Heart right ventricle (tissue), 16 donors: ENCODE results near the gene PRLR. TPM values are rescaled to one million over a fixed set of nuclear protein-coding genes. Genes with fewer than 3 reads are reported as not detected.

ENCODE experiments used
- ATAC-seq, 8 donors: fragments of 200-7000 bp; cut with Tn5 transposase; one replicate each; pipeline ENCODE4 v1.9.1; 2020; ENCODE audit warnings: mild to moderate bottlenecking in 8 of 8, moderate library complexity in 8 of 8, moderate number of reproducible peaks in 1 of 8
- DNase-seq, 2 donors: peaks; one replicate each; pipeline ENCODE4 v3.0.0-alpha.2; 2020
- H3K27ac ChIP-seq, 10 donors: fragments of 200-600 bp; sonication (generic) in 2 of 10; one replicate each; pipeline versions ENCODE4 v1.5.0 to v1.8.0; 2020 to 2022; ENCODE audit warnings: mild to moderate bottlenecking in 3 of 10
- H3K27me3 ChIP-seq, 7 donors: fragments of 200-600 bp; one replicate each; pipeline ENCODE4 v1.8.0; 2021 to 2022; ENCODE audit warnings: mild to moderate bottlenecking in 2 of 7
- H3K36me3 ChIP-seq, 9 donors: fragments of 200-600 bp; sonication (generic) in 1 of 9; one replicate each; pipeline versions ENCODE4 v1.5.0 to v1.8.0; 2020 to 2022; ENCODE audit warnings: mild to moderate bottlenecking in 2 of 9
- H3K4me1 ChIP-seq, 9 donors: fragments of 200-600 bp; sonication (generic) in 1 of 9; one replicate each; pipeline versions ENCODE4 v1.5.0 to v1.8.0; 2020 to 2022; ENCODE audit warnings: mild to moderate bottlenecking in 4 of 9
- H3K4me3 ChIP-seq, 10 donors: fragments of 200-600 bp; sonication (generic) in 2 of 10; one replicate each; pipeline versions ENCODE4 v1.5.0 to v1.8.0; 2020 to 2022; ENCODE audit warnings: mild to moderate bottlenecking in 7 of 10, moderate library complexity in 2 of 10
- H3K9me3 ChIP-seq, 11 donors: fragments of 200-600 bp in 10 of 11; sonication (generic) in 2 of 11; one replicate each; pipeline versions ENCODE4 v1.5.0 to v1.8.0; 2013 to 2022; ENCODE audit warnings: mild to moderate bottlenecking in 2 of 11, control low read depth in 1 of 11, moderate library complexity in 1 of 11
- WGBS, 2 donors: extraction: QIAGEN DNeasy Blood & Tissue Kit; methylation state at CpG; one replicate each; pipeline ENCODE4 v1.1.7; 2013; ENCODE audit warnings: inconsistent platforms in 1 of 2; 5-methylcytosine and 5-hydroxymethylcytosine counted together
- intact Hi-C, 10 donors: fragments of 100-400 bp; cut with DNase I; formaldehyde crosslinking; loops; one replicate each; pipeline versions ENCODE4 v1.11.1 to v1.14.2; 2022
- polyA plus RNA-seq, 2 donors: library from polyadenylated mRNA; stranded (reverse); fragments of 200-250 nt; gene quantifications; one replicate each; pipeline ENCODE4 v1.2.3, GENCODE V29; 2013
- total RNA-seq, 10 donors: library from RNA; stranded (reverse); fragmentation: NEBNext Ultra II Directional in 3 of 10; extraction: Animal tissue kit (Norgen Biotek cat#: 25700) in 3 of 10; gene quantifications; one replicate each; pipeline versions ENCODE4 v1.2.1 to v1.2.4, GENCODE V29; 2021 to 2023
- TF ChIP-seq, protein P1 (sequence below), 9 donors: fragments of 200-600 bp; sonication (generic) in 2 of 9; IDR thresholded peaks; one replicate each; pipeline versions ENCODE4 v1.5.0 to v1.8.0; 2021 to 2022; ENCODE audit warnings: antibody characterized with exemption in 9 of 9, mild to moderate bottlenecking in 5 of 9, moderate library complexity in 1 of 9
- donor health status: Arrhythmogenic right ventricular cardiomyopathy.
- donor health status: ischemic (EF 13 %, LVEDD 7.1; RV severe dilation, severe dysfunction).
- donor health status: healthy with polysubstance abuse.
- donor health status: DM: no; HTN: yes; CAD: no.
- donor health status: DM: no; HTN: no; CAD: no.
- donor health status: ischemic (EF 25% LVEDD 6.9; RV normal size, moderate dysfunction).
- donor health status: ischemic (EF 25% LVEDD 5.7; RV mildly dilated, moderate dysfunction).
- donor health status: healthy.
- donor health status: DM: yes; HTN: yes; CAD: no.
- donor health status: Ischemic cardiomyopathy.
- donor health status: ischemic (EF 35%, LVEDD 5.7; RV mildly dilated, moderate dysfunction).
- donor health status: nonischemic (EF 11% LVEDD 7.7; RV severe dilation, severe dysfunction).
- donor health status: DM: yes; HTN: yes; CAD: no.
- donor health status: PGD.
- donor health status: ischemic (EF 29% LVEDD 5.4; RV normal size, mild dysfunction).
- donor health status: nonischemic (EF 23%, LVEDD 6.1; RV moderate dilation, normal function).

PRLR gene
- total and polyA plus RNA-seq, 12 donors = 0.04 to 1.3 (median 0.47) TPM

DNA sequence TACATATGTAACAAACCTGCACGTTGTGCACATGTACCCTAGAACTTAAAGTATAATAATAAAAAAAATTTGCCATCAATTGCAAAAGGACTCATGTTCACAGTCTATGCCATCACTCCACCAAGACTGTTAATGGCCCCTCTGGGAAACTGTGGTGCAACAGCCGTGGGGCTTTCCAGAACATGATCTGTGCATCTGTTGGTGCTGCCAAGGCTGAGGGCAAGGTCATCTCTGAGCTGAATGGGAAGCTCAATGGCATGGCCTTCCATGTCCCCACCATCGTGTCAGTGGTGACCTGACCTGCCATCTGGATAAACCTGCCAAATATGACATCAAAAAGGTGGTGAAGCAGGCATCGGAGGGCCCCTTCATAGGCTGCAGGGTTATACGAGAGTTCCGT lies 149.2 kb downstream of the PRLR start:
- no peak overlapping the region for H3K27ac ChIP-seq
- no peak overlapping the region for H3K4me3 ChIP-seq
- WGBS, 2 donors = 89 to 91% methylated on average over 6 of the region's 6 CpGs
- no peaks in the 10 kb centered on the region for H3K4me1 ChIP-seq
- peaks cover 0 to 16% (median 0%) of the 10 kb centered on the region in 11 donors for H3K9me3 ChIP-seq
- no peaks in the 10 kb centered on the region for H3K27me3 ChIP-seq
- TF ChIP-seq, protein P1, sequence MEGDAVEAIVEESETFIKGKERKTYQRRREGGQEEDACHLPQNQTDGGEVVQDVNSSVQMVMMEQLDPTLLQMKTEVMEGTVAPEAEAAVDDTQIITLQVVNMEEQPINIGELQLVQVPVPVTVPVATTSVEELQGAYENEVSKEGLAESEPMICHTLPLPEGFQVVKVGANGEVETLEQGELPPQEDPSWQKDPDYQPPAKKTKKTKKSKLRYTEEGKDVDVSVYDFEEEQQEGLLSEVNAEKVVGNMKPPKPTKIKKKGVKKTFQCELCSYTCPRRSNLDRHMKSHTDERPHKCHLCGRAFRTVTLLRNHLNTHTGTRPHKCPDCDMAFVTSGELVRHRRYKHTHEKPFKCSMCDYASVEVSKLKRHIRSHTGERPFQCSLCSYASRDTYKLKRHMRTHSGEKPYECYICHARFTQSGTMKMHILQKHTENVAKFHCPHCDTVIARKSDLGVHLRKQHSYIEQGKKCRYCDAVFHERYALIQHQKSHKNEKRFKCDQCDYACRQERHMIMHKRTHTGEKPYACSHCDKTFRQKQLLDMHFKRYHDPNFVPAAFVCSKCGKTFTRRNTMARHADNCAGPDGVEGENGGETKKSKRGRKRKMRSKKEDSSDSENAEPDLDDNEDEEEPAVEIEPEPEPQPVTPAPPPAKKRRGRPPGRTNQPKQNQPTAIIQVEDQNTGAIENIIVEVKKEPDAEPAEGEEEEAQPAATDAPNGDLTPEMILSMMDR (IDR thresholded peaks at IDR 0.05) = no peak
- no peaks in the 10 kb centered on the region for H3K36me3 ChIP-seq
- DNase-seq (no peak), ATAC-seq (no peak)
- intact Hi-C loops = loop anchor here in 1 of 10 donors (10.0 kb wide), 1 partner anchor 844 kb away; no protein-coding TSS in a partner anchor

DNA sequence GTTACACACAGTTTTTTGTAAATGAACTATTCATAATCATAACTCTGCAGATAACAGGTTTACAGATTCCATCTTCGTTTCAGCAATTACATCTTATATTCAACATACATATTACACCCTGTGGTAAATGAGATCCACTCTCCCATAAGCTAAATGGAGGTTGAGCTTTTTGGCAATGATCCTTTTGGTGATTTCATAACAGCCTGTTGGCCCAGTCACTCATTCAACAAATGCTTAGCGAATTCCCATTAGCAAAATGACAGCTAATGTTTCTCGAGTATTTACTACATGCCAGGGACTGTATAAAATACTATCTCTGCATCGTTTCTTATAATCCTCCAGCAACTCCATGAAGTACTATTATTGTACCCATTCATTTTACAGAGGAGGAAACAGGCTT lies 157.1 kb downstream of the PRLR start:
- intact Hi-C loops = no loop called here
- DNase-seq (no peak), ATAC-seq (no peak)
- Histone ChIP-seq H3K4me1 (no peaks in the 10 kb centered on the region), H3K36me3 (no peaks in the 10 kb centered on the region), H3K4me3 (no peak overlapping the region), H3K27me3 (no peaks in the 10 kb centered on the region), H3K9me3 (peaks cover 0 to 19% (median 0%) of the 10 kb centered on the region in 11 donors), H3K27ac (no peak overlapping the region)
- TF ChIP-seq, protein P1 (IDR thresholded peaks at IDR 0.05) = no peak
- WGBS, 2 donors = 76 to 81% methylated on average over 4 of the region's 4 CpGs

DNA sequence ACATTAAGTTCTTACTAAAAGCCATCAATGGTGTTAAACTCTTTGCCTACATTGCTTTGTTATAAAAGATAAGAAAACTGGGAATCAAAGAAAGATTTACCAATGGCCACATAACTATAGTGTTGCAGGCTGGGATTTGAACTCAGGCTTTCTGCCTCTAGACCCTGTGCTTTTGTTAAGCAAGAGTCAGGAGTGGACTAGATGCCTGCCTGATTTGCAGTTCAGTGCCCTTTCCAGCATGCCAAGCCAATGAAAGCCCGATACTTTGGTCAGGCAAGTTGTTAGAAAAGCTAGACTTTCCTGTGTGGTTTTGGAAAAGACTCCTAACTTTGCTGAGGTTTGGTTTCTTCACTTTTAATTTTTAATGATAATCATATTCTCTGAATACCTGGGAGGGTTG lies 161.1 kb downstream of the PRLR start:
- intact Hi-C loops = no loop called here
- TF ChIP-seq, protein P1 (IDR thresholded peaks at IDR 0.05) = no peak
- Histone ChIP-seq H3K27me3 (peaks cover 0 to 8% (median 0%) of the 10 kb centered on the region in 7 donors), H3K27ac (no peak overlapping the region), H3K4me1 (no peaks in the 10 kb centered on the region), H3K4me3 (no peak overlapping the region), H3K36me3 (no peaks in the 10 kb centered on the region), H3K9me3 (peaks cover 0 to 7% (median 0%) of the 10 kb centered on the region in 11 donors)
- DNase-seq = no peak
- no peak for ATAC-seq
- WGBS, 2 donors = 90 to 92% methylated on average over 1 of the region's 1 CpG

DNA sequence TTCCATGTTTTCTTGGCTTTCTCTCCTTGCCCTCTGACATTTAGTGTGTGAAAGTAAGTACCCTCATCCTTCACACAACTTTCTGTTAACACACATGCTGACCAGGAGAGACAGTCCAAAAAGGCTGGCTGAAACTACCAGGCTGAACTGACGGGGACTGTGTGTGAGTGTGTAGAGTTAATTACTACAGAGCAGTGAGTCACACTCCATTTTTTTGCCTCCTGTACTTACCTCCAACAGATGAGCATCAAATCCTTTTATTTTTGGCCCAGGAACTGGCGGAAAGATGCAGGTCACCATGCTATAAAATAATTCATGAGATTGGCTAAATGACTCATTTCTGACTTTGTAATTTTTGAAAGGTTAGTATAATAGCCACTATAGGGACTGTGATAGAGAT lies 162.3 kb downstream of the PRLR start:
- Histone ChIP-seq H3K27ac (no peak overlapping the region), H3K36me3 (no peaks in the 10 kb centered on the region), H3K4me3 (no peak overlapping the region), H3K27me3 (peaks cover 0 to 8% (median 0%) of the 10 kb centered on the region in 7 donors), H3K4me1 (no peaks in the 10 kb centered on the region), H3K9me3 (no peaks in the 10 kb centered on the region)
- intact Hi-C loops = no loop called here
- 90 to 91% methylated on average over 2 of the region's 2 CpGs for WGBS, 2 donors
- DNase-seq (no peak), ATAC-seq (no peak)
- TF ChIP-seq, protein P1 (IDR thresholded peaks at IDR 0.05) = no peak
